Caco-2 (cell line): ENCODE results near the gene PNPLA1. TPM values are rescaled to one million over a fixed set of nuclear protein-coding genes. Genes with fewer than 3 reads are reported as not detected.

ENCODE experiments used
- BruUV-seq: library from RNA; stranded (reverse); fragments of 400-500 nt; replicated peaks from 2 replicates; lab custom pipeline; 2021; lab: Mats Ljungman, UMichigan
- CTCF ChIA-PET: fragments of 300-600 bp; sonication (Branson Sonifier 250); formaldehyde crosslinking; loops from one replicate; lab custom pipeline; 2022; ENCODE audit warnings: antibody characterized with exemption; lab: Charles Lee
- POLR2A ChIA-PET: fragments of 300-600 bp; sonication (Branson Sonifier 250); formaldehyde crosslinking; loops from one replicate; lab custom pipeline; 2022; ENCODE audit warnings: antibody characterized with exemption; lab: Charles Lee
- DNase-seq, 2 experiments: peaks; one replicate each; pipeline versions ENCODE4 v3.0.0 to v3.0.0-alpha.2; 2020 to 2022
- H3K27me3 ChIP-seq: replicated peaks from 2 replicates; pipeline ENCODE4 v1.6.0; 2011; ENCODE audit warnings: low read length; ENCODE audit not compliant: control insufficient read depth, insufficient read depth
- H3K36me3 ChIP-seq: 2 replicates; pipeline ENCODE4 v1.5.1; 2011; ENCODE audit warnings: low read length; ENCODE audit not compliant: control insufficient read depth, insufficient read depth
- H3K4me1 ChIP-seq: fragments of 250-450 bp; sonication (Bioruptor Pico); 2 replicates; pipeline ENCODE4 v1.5.1; 2020; ENCODE audit warnings: mild to moderate bottlenecking
- H3K4me3 ChIP-seq: 2 replicates; pipeline ENCODE4 v1.5.1; 2011; ENCODE audit warnings: low read depth, mild to moderate bottlenecking, control low read depth, low read length
- H3K9me3 ChIP-seq: fragments of 250-450 bp; sonication (Bioruptor Pico); 2 replicates; pipeline ENCODE4 v1.5.1; 2020; ENCODE audit warnings: mild to moderate bottlenecking, moderate library complexity
- H3K27ac Mint-ChIP-seq: one replicate; pipeline ENCODE4 v1.8.0; 2022; ENCODE audit warnings: mixed read lengths; ENCODE audit not compliant: unreplicated experiment
- H3K27me3 Mint-ChIP-seq: one replicate; pipeline ENCODE4 v1.8.0; 2022; ENCODE audit warnings: mixed read lengths; ENCODE audit not compliant: insufficient read depth, unreplicated experiment
- H3K36me3 Mint-ChIP-seq: one replicate; pipeline ENCODE4 v1.8.0; 2022; ENCODE audit warnings: mild to moderate bottlenecking, mixed read lengths; ENCODE audit not compliant: insufficient read depth, unreplicated experiment
- H3K4me1 Mint-ChIP-seq: one replicate; pipeline ENCODE4 v1.8.0; 2022; ENCODE audit warnings: low read depth, mixed read lengths; ENCODE audit not compliant: unreplicated experiment
- H3K4me3 Mint-ChIP-seq: one replicate; pipeline ENCODE4 v1.8.0; 2022; ENCODE audit warnings: mild to moderate bottlenecking, moderate library complexity, mixed read lengths; ENCODE audit not compliant: unreplicated experiment
- H3K9me3 Mint-ChIP-seq: one replicate; pipeline ENCODE4 v1.8.0; 2022; ENCODE audit warnings: mixed read lengths; ENCODE audit not compliant: unreplicated experiment
- intact Hi-C: fragments of 100-400 bp; cut with micrococcal nuclease; formaldehyde crosslinking; loops from one replicate; pipeline ENCODE4 v1.10.0; 2022; ENCODE audit not compliant: unreplicated experiment
- total RNA-seq: library from RNA; stranded (reverse); gene quantifications from 2 replicates; pipeline ENCODE4 v1.2.3, GENCODE V29; 2022
- TF ChIP-seq, protein P1 (sequence below), 2 experiments: fragments of 200-600 bp in 1 of 2; IDR thresholded peaks; 1 replicate in 1 of 2; 2 replicates in 1 of 2; pipeline versions ENCODE4 v1.5.1 to v1.8.0; 2011 to 2022; ENCODE audit warnings: antibody characterized with exemption in 1 of 2, control low read depth in 1 of 2, inconsistent platforms in 1 of 2, low read depth in 1 of 2, low read length in 1 of 2, mild to moderate bottlenecking in 1 of 2, moderate library complexity in 1 of 2; ENCODE audit not compliant: insufficient read depth in 1 of 2, severe bottlenecking in 1 of 2, unreplicated experiment in 1 of 2

PNPLA1 gene
- total RNA-seq, 1 experiment from 2014 or later: 0.25 TPM

DNA sequence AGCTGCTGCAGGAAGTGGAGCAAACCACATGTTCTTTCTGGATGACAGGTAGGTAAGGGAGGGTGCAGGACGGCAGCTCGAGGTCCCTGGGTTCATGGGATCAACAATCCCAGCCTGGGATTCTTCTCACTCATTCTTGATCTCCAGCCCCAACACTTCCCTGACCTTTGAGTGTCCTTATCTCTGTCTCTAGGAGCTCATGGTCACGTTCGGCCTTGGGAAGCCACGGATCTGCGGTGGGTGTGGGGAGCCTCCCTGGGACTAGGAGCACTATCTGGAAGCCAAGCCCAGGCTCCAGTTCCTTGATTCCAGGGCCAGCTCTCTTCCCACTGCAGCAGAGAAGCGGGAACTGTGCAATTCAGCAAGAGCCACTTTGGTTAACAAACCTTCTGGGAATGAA is 39.3 kb downstream of the PNPLA1 start:
- no peaks in the 10 kb centered on the region for H3K36me3 Mint-ChIP-seq
- ChIA-PET POLR2A (no interaction called here), CTCF (interaction anchor here (0.6 kb wide), 1 partner anchor 18 kb away, joined by 3 read pairs; no protein-coding TSS in a partner anchor)
- Histone ChIP-seq H3K27me3 (no peaks in the 10 kb centered on the region), H3K36me3 (no peaks in the 10 kb centered on the region), H3K9me3 (no peaks in the 10 kb centered on the region), H3K4me1 (peaks cover 17% of the 10 kb centered on the region), H3K4me3 (no peak overlapping the region)
- DNase-seq: no peak
- BruUV-seq: no TSS peak
- TF ChIP-seq, protein P1, sequence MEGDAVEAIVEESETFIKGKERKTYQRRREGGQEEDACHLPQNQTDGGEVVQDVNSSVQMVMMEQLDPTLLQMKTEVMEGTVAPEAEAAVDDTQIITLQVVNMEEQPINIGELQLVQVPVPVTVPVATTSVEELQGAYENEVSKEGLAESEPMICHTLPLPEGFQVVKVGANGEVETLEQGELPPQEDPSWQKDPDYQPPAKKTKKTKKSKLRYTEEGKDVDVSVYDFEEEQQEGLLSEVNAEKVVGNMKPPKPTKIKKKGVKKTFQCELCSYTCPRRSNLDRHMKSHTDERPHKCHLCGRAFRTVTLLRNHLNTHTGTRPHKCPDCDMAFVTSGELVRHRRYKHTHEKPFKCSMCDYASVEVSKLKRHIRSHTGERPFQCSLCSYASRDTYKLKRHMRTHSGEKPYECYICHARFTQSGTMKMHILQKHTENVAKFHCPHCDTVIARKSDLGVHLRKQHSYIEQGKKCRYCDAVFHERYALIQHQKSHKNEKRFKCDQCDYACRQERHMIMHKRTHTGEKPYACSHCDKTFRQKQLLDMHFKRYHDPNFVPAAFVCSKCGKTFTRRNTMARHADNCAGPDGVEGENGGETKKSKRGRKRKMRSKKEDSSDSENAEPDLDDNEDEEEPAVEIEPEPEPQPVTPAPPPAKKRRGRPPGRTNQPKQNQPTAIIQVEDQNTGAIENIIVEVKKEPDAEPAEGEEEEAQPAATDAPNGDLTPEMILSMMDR (IDR thresholded peaks at IDR 0.05; ENCODE audit: insufficient read depth in 1 of 2, low read depth in 1 of 2, low read length in 1 of 2, severe bottlenecking in 1 of 2, unreplicated experiment in 1 of 2): no peak
- peaks cover 5% of the 10 kb centered on the region for H3K4me1 Mint-ChIP-seq
- no peaks in the 10 kb centered on the region for H3K9me3 Mint-ChIP-seq
- intact Hi-C loops: no loop called here
- no peak overlapping the region for H3K4me3 Mint-ChIP-seq
- H3K27me3 Mint-ChIP-seq: no peaks in the 10 kb centered on the region
- no peak overlapping the region for H3K27ac Mint-ChIP-seq

GRCh38 chr6:36309900-36310299 is 40.0 kb downstream of the PNPLA1 start:
- no peaks in the 10 kb centered on the region for H3K9me3 ChIP-seq
- Mint-ChIP-seq H3K27me3 (no peaks in the 10 kb centered on the region), H3K4me1 (peaks cover 7% of the 10 kb centered on the region), H3K27ac (no peak overlapping the region), H3K4me3 (no peak overlapping the region), H3K9me3 (no peaks in the 10 kb centered on the region), H3K36me3 (no peaks in the 10 kb centered on the region)
- intact Hi-C loops: no loop called here
- H3K4me3 ChIP-seq: no peak overlapping the region
- DNase-seq: no peak
- peaks cover 22% of the 10 kb centered on the region for H3K4me1 ChIP-seq
- H3K27me3 ChIP-seq: no peaks in the 10 kb centered on the region
- BruUV-seq: no TSS peak
- CTCF ChIA-PET: interaction anchor here (0.6 kb wide), 1 partner anchor 19 kb away, joined by 3 read pairs; no protein-coding TSS in a partner anchor
- H3K36me3 ChIP-seq: no peaks in the 10 kb centered on the region
- POLR2A ChIA-PET: no interaction called here
- TF ChIP-seq, protein P1 (IDR thresholded peaks at IDR 0.05; ENCODE audit: insufficient read depth in 1 of 2, low read depth in 1 of 2, low read length in 1 of 2, severe bottlenecking in 1 of 2, unreplicated experiment in 1 of 2): no peak

- ChIA-PET CTCF (interaction anchor here (1.2 kb wide), 2 partner anchors 11 to 21 kb away, joined by 3 to 5 read pairs; no protein-coding TSS in a partner anchor), POLR2A (no interaction called here)
- Histone ChIP-seq H3K36me3 (no peaks in the 10 kb centered on the region), H3K27me3 (no peaks in the 10 kb centered on the region), H3K4me3 (no peak overlapping the region), H3K9me3 (no peaks in the 10 kb centered on the region), H3K4me1 (peaks cover 22% of the 10 kb centered on the region)
- H3K4me3 Mint-ChIP-seq: no peak overlapping the region
- TF ChIP-seq, protein P1 (IDR thresholded peaks at IDR 0.05; ENCODE audit: insufficient read depth in 1 of 2, low read depth in 1 of 2, low read length in 1 of 2, severe bottlenecking in 1 of 2, unreplicated experiment in 1 of 2): no peak
- no peak overlapping the region for H3K27ac Mint-ChIP-seq
- peaks cover 7% of the 10 kb centered on the region for H3K4me1 Mint-ChIP-seq
- no peaks in the 10 kb centered on the region for H3K9me3 Mint-ChIP-seq
- no peak for DNase-seq
- no peaks in the 10 kb centered on the region for H3K27me3 Mint-ChIP-seq
- H3K36me3 Mint-ChIP-seq: no peaks in the 10 kb centered on the region
- intact Hi-C loops: no loop called here
- BruUV-seq: no TSS peak
Measured at GRCh38 chr6:36312854-36313648, 43.2 kb downstream of the PNPLA1 start.
